Activated CD8-positive, alpha-beta memory T cell treated with anti-CD3 and anti-CD28 coated beads for 4 hours (primary cell): ENCODE measurements around the gene PARP6.
"Not testable (repeated sequence)": the region's sequence is repeated elsewhere in the genome, so short reads cannot be mapped to it uniquely, and the experiment has no call there.

Experiments used
- DNase-seq, 2 donors: peaks; one replicate each; pipeline ENCODE4 v3.0.0-alpha.2; 2020; ENCODE audit warnings: low read depth in 2 of 2

The PARP6 gene

GRCh38 chr15:72281713-72282112 lies 9.4 kb upstream of the PARP6 start:
- no peak for DNase-seq

- DNase-seq, result no peak
Observed at GRCh38 chr15:72280751-72281150, 8.4 kb upstream of the PARP6 start.

- no peak for DNase-seq
Observed at GRCh38 chr15:72278737-72279136, 6.4 kb upstream of the PARP6 start.

- no peak for DNase-seq
Observed at GRCh38 chr15:72276326-72276700, 4.0 kb upstream of the PARP6 start.

DNA sequence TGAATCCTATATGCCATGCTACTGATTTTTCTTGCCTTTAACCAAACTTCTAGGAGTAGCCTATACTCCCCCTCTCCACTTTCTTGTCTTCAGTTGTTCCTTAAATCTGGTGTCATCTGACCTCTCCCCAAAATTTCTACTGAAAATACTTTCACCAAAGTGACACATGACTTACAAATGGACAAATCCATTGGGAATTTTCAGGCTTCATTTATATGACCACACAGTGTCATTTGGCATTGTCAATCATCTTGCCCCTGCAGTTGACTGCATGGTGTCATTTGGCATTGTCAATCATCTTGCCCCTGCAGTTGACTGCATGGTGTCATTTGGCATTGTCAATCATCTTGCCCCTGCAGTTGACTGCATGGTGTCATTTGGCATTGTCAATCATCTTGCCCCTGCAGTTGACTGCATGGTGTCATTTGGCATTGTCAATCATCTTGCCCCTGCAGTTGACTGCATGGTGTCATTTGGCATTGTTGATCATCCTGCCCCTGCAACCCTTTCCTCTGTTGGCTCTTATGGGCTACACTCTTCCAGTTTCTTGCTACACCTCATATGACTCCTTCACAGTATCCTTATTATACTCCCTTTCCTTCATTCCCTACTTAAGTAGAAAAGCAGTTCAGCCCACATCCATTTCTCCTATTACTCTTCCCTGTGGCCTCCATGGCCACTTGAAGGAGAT lies 3.4 kb upstream of the PARP6 start:
- not testable (repeated sequence) for DNase-seq

- no peak for DNase-seq
Observed at GRCh38 chr15:72272997-72273352, 621 bp upstream of the PARP6 start.

DNA sequence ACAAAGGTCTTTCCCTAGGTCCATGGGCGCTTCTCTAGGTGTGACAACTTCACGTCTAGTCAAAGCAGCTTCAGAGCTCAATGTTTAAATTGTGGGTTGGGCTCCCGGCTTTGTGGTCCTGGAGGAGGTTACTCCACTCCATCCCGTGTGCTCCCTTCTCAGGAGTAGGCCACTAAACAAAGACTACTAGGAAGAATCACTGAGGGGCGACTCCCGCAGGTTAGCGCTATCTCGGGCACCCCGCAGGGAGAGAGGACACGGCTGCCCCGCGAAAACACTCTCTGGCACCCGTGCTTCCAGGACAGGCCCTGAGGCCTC lies 500 bp downstream of the PARP6 start:
- no peak for DNase-seq

DNA sequence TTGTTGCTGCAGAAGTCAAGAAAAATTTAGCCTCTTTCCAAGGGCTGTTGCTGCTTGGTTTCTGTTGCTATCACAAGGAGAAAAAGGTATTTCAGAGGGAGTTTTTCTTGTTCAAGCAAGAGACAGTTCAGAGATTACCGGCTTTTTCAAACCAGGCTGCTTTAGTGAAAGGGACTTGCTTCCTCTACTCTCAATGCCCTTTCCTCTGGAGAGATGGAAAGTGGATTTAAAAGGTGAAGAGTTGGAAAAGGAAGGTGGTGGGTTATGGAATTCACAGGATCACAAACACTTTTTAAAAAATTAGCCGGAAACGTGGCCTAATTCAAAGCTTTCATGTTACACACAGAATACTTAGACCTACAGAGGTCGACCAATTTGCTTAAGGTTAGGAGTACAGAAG lies 1.1 kb downstream of the PARP6 start:
- no peak for DNase-seq

GRCh38 chr15:72269739-72270138 lies 2.6 kb downstream of the PARP6 start:
- DNase-seq, result no peak

GRCh38 chr15:72265031-72265430 lies 7.3 kb downstream of the PARP6 start:
- DNase-seq, result no peak

GRCh38 chr15:72252663-72253299 lies 19.6 kb downstream of the PARP6 start:
- no peak for DNase-seq

DNA sequence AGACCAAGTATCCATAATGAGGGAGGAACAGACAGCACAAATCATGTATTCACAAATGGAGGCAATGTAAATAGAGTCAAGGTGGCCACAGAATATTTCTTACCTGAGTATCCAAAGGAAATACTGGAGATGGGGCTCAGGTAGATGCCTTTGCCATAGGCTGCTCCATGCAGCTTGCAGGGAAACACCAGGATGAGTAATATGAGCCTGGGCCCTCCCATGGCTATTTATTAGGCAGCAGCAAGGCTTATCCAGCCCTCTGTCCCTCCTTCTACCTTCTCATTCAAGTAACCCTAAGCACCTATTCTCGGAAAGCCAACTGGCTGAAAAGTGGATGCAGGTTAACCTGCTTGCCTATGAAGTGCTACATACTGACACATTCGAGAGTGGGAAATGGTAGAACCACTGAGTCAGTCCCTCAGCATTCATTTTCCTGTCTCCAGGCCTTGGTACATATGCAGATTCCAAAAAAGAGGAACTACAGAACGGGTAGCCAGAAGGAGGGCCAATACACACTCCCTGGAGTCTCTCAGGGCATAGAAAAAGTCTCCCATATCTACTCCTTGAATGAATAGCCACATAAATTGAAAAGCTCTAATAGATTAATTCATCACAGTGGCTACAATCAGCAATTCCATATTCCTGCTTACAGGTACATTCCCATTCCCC lies 23.1 kb downstream of the PARP6 start:
- DNase-seq, result no peak

GRCh38 chr15:72248514-72248913 lies 23.8 kb downstream of the PARP6 start:
- no peak for DNase-seq

DNA sequence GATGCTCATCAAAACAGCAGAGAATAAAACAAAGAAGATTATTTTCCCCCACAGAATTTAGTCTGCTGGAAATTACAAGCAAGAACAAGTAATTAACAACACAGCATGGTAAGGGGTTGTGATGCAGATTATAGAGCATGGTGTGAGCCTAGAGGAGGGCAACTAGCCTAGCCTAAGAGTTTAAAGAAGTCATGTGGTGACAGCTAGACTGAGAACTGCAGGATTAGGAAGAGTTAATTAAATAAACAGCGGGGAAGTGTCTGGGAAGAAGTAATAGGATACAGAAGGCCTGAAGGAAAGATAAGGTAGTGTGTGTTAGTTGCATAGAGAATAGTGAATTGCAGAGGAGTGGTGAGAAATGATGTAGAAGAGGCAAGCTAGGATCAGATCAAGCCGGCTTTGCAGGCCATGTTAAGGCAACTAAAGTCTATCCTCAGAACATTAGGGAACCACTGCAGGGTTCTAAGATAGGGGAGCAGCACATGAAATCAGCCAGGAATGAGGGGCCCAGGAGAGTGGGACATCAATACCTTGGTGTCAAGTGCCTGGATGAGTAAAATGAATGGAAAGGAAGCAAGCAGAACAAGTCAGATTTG lies 29.5 kb downstream of the PARP6 start:
- DNase-seq, result no peak

GRCh38 chr15:72239652-72240051 lies 32.7 kb downstream of the PARP6 start:
- no peak for DNase-seq

DNA sequence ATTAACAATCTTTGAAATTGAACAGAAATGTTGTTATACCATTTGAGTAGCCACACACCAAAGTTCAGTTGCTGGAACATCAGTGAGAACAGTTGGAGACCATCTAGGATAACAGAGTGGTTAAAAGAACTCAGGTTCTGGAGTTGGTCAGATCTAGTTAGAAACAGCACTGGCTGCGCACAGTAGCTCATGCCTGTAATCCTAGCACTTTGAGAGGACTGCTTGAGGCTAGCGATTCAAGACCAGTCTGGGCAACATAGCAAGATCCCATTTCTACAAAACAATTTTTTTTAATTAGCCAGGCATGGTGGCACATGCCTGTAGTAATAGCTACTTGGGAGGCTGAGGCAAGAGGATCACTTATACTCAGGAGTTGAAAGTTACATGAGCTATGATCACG lies 33.8 kb downstream of the PARP6 start:
- no peak for DNase-seq

GRCh38 chr15:72237853-72238224 lies 34.5 kb downstream of the PARP6 start:
- DNase-seq, result no peak

DNA sequence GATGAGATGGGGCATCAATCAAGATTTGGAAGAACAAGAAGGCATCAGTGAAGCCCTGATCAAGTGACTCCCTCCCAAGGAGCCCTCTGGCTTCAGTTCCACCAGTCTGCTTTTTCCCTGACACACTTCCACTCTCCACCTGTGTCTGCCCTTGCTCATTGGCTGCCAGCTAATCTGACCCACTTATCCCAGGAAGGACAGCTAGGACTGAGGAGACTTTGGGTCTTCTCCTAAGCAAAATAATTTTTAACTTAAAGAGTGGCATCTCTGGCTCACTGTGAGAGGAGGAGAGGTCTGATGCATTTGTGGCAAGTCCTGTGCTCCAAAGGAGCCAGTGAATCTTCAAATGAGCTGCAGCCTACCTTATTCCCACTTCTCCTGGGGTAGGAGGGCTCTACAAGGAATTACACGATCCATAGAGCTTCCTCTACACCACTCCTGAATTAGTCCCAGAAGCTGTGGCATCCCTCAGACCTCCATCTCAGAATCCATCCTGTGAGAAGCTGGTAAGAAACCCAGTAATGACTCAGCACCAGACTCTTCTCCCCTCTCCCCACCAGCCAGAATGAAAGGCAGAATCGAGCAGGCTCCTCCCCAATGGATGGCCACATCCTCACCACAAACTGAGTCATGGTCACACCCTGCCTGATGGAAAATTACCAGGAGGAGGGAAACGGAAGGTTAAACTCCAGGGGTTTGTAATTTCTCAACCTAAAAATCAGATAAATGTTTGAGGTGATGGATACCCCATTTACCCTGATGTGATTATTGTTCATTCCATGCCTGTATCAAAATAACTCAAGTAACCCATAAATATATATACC lies 35.1 kb downstream of the PARP6 start:
- DNase-seq, result peak in 1 of 2 donors; percentile 35

DNA sequence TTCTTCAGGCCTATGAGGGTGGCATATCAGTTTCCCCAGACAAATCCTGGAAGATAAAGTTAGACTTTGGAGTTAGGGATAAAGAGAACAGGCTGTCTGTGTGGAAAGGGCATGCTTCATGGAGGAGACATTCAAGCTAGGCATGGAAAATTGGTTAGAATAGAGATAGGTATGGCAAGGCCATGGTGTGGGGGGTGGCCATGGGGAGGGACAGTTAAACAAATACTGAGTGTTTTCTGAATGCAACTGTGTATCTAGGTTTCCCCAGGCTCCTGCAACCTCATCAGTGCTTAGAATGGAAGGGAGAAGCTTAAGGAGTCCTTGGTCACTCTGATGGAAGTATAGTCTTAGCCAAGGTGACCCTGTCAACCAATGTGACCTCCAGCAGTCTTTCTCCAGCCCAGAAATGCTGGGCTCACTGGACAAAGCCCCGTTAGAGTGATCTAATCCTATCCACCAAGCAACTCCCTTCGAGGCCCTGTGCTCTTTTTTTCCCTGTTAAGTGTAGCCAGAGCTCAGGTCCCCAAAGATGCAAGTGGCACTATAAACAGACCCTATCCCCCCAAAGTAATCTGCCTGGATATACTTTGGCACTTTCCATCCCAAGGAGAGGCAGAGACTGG lies 35.9 kb downstream of the PARP6 start:
- DNase-seq, result no peak

DNA sequence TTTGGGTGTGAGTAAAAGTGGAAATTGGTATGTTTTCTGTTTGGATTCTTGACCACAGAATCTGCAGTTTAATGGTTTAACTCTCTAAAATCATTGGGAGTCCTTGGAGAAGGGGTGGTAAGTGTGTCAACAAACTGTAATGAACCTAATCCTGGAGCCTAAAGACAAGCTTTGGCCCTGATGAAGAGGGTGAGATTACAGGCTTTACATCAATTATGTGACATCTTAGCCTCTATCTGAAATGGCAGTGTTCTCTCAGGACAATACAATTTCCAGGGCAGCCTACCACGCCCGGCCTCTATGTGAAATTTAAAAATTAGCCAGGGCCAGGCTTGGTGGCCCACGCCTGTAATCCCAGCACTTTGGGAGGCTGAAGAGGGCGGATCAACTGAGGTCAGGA lies 37.1 kb downstream of the PARP6 start:
- no peak for DNase-seq

- DNase-seq, result no peak
Observed at GRCh38 chr15:72233769-72234168, 38.6 kb downstream of the PARP6 start.
